Fibroblast of lung (primary cell): ENCODE data around the gene PTPRO. TPM values are rescaled to one million over a fixed set of nuclear protein-coding genes. Genes with fewer than 3 reads are reported as not detected.
A peak's percentile ranks its signal among the peaks of the same experiment; 100 is the strongest.

Experiments used
- DNase-seq, 2 donors: peaks; one replicate each; pipeline versions ENCODE4 v3.0.0 to v3.0.0-alpha.2; 2010; ENCODE audit warnings: low read depth in 2 of 2
- H2AFZ ChIP-seq: 2 replicates; pipeline ENCODE4 v1.5.1; 2012; ENCODE audit warnings: low read length, control low read depth, inconsistent platforms
- H3K27ac ChIP-seq: 2 replicates; pipeline ENCODE4 v1.5.1; 2011; ENCODE audit warnings: low read length, control low read depth; ENCODE audit not compliant: insufficient read depth
- H3K27me3 ChIP-seq: 2 replicates; pipeline ENCODE4 v1.5.1; 2011; ENCODE audit warnings: mild to moderate bottlenecking, low read length; ENCODE audit not compliant: control insufficient read depth, insufficient read depth
- H3K36me3 ChIP-seq: 2 replicates; pipeline ENCODE4 v1.5.1; 2011; ENCODE audit warnings: low read length; ENCODE audit not compliant: control insufficient read depth, insufficient read depth
- H3K4me1 ChIP-seq: 2 replicates; pipeline ENCODE4 v1.5.1; 2011; ENCODE audit warnings: low read length; ENCODE audit not compliant: control insufficient read depth, insufficient read depth; ENCODE audit errors: extremely low read depth
- H3K4me2 ChIP-seq: 2 replicates; pipeline ENCODE4 v1.5.1; 2011; ENCODE audit warnings: low read length, control low read depth; ENCODE audit not compliant: insufficient read depth; ENCODE audit errors: extremely low read depth
- H3K4me3 ChIP-seq, 4 experiments: fragments of 200-600 bp in 1 of 4; sonication (generic) in 1 of 4; replicated peaks in 1 of 4; 2 replicates each; pipeline ENCODE4 v1.5.1; 2011 to 2016; ENCODE audit warnings: low read length in 4 of 4, low read depth in 3 of 4, mild to moderate bottlenecking in 3 of 4, control low read depth in 2 of 4, inconsistent platforms in 1 of 4, mixed read lengths in 1 of 4; ENCODE audit not compliant: insufficient read depth in 1 of 4; ENCODE audit errors: control extremely low read depth in 1 of 4
- H3K79me2 ChIP-seq: 2 replicates; pipeline ENCODE4 v1.5.1; 2012; ENCODE audit warnings: mild to moderate bottlenecking, low read length, inconsistent platforms; ENCODE audit not compliant: control insufficient read depth, insufficient read depth
- H3K9ac ChIP-seq: 2 replicates; pipeline ENCODE4 v1.5.1; 2011; ENCODE audit warnings: mild to moderate bottlenecking, low read length, control low read depth; ENCODE audit not compliant: insufficient read depth
- H3K9me3 ChIP-seq: 2 replicates; pipeline ENCODE4 v1.5.1; 2012; ENCODE audit warnings: low read depth, low read length; ENCODE audit not compliant: control insufficient read depth, insufficient read depth
- H4K20me1 ChIP-seq: 2 replicates; pipeline ENCODE4 v1.5.1; 2011; ENCODE audit warnings: low read length; ENCODE audit not compliant: control insufficient read depth, insufficient read depth; ENCODE audit errors: extremely low read depth
- EZH2 ChIP-seq: IDR thresholded peaks from 2 replicates; pipeline ENCODE4 v1.5.1; 2012; ENCODE audit warnings: low read length, control low read depth, mild to moderate bottlenecking; ENCODE audit errors: missing control alignments
- polyA plus RNA-seq, 2 donors: library from polyadenylated mRNA; depleted of rRNA in 1 of 2; stranded (reverse) in 1 of 2; unstranded in 1 of 2; fragments of >200 nt; gene quantifications; 2 replicates each; pipeline ENCODE4 v1.2.1, GENCODE V29; 2011 to 2012; ENCODE audit warnings: missing spikeins in 1 of 2
- total RNA-seq: library from RNA; depleted of rRNA; stranded (reverse); fragments of >200 nt; gene quantifications from 2 replicates; pipeline ENCODE4 v1.2.1, GENCODE V29; 2014
- TF ChIP-seq, protein P1 (sequence below), 2 donors: IDR thresholded peaks in 1 of 2; conservative IDR thresholded peaks in 1 of 2; 1 replicate in 1 of 2; 2 replicates in 1 of 2; pipeline ENCODE4 v1.5.1; 2011 to 2012; ENCODE audit warnings: low read length in 2 of 2, control low read depth in 1 of 2, inconsistent platforms in 1 of 2, low read depth in 1 of 2, mild to moderate bottlenecking in 1 of 2

Gene PTPRO
- total and polyA plus RNA-seq, 2 donors (not counting 1 experiment from before 2014, with no cell fraction given) = 0.33 to 0.35 TPM

DNA sequence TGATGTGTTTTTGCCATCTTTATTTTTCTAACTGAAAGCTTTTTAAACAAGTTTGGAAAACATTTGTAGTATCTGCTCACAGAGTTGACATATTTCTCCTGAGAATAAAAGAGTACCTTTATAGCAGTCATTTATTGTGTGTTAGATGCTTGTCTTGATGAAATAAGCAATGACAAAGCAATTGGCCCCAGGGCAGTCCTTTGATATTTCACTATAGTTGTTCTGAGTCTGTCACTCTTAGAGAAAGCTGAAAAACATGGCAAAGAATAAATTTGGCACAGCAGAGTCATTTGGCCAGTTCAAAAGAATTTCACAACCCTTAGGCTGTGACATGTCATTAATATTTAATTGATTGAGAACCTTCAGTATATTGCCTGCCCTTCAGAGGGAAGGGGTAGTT is 166.2 kb downstream of the PTPRO start:
- DNase-seq = no peak
- Histone ChIP-seq H4K20me1 (no peaks in the 10 kb centered on the region), H3K4me1 (no peaks in the 10 kb centered on the region), H3K9ac (no peak overlapping the region), H3K9me3 (no peaks in the 10 kb centered on the region), H2AFZ (no peak overlapping the region), H3K4me3 (no peak overlapping the region), H3K4me2 (no peak overlapping the region), H3K27me3 (no peaks in the 10 kb centered on the region), H3K27ac (no peak overlapping the region), H3K79me2 (no peaks in the 10 kb centered on the region), H3K36me3 (no peaks in the 10 kb centered on the region)
- TF ChIP-seq, protein P1, sequence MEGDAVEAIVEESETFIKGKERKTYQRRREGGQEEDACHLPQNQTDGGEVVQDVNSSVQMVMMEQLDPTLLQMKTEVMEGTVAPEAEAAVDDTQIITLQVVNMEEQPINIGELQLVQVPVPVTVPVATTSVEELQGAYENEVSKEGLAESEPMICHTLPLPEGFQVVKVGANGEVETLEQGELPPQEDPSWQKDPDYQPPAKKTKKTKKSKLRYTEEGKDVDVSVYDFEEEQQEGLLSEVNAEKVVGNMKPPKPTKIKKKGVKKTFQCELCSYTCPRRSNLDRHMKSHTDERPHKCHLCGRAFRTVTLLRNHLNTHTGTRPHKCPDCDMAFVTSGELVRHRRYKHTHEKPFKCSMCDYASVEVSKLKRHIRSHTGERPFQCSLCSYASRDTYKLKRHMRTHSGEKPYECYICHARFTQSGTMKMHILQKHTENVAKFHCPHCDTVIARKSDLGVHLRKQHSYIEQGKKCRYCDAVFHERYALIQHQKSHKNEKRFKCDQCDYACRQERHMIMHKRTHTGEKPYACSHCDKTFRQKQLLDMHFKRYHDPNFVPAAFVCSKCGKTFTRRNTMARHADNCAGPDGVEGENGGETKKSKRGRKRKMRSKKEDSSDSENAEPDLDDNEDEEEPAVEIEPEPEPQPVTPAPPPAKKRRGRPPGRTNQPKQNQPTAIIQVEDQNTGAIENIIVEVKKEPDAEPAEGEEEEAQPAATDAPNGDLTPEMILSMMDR (conservative IDR thresholded peaks at IDR 0.05 in 1 of 2, IDR thresholded peaks at IDR 0.05 in 1 of 2; ENCODE audit: low read depth in 1 of 2, low read length in 2 of 2) = no peak
- no peak for TF ChIP-seq EZH2

DNA sequence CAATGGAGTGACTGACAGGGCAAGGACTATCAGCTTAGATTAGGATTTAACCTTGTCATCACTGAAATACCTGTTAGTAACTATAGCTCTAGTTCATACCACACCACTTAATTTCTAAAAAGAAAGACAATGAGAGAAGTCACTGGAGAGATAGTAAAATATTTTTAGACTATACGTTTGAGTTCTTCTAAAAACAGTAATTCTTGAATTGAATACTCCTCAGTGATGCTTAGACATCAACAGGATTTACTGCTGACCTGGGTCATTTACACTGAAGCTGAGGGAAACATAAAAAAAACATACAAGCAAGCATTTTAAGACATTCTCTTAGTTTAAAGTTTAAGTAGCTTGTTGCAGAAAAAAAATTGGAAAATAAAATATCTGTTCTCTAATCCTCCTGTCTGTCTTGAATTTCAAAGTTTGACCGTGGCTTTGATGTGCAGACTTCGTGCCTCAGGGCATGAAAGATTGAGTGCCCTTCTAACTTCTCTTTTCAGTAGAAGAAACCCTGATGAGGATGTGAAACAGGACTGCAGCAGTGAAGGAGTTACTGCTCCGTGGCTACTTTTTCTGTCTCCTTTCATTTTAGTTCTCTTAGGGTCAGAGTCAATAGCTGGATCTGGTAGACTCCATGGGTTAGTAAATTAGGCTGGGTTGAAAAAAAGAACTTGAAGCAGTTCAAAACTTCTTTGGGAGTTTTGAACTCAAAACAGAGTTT is 172.2 kb downstream of the PTPRO start:
- Histone ChIP-seq H3K36me3 (no peaks in the 10 kb centered on the region), H3K79me2 (no peaks in the 10 kb centered on the region), H3K27ac (no peak overlapping the region), H3K9ac (no peak overlapping the region), H4K20me1 (no peaks in the 10 kb centered on the region), H3K27me3 (no peaks in the 10 kb centered on the region), H3K4me2 (no peak overlapping the region), H3K4me1 (no peaks in the 10 kb centered on the region), H3K4me3 (no peak overlapping the region), H3K9me3 (no peaks in the 10 kb centered on the region), H2AFZ (no peak overlapping the region)
- no peak for DNase-seq
- TF ChIP-seq, protein P1 (conservative IDR thresholded peaks at IDR 0.05 in 1 of 2, IDR thresholded peaks at IDR 0.05 in 1 of 2; ENCODE audit: low read depth in 1 of 2, low read length in 2 of 2) = no peak
- no peak for TF ChIP-seq EZH2

DNA sequence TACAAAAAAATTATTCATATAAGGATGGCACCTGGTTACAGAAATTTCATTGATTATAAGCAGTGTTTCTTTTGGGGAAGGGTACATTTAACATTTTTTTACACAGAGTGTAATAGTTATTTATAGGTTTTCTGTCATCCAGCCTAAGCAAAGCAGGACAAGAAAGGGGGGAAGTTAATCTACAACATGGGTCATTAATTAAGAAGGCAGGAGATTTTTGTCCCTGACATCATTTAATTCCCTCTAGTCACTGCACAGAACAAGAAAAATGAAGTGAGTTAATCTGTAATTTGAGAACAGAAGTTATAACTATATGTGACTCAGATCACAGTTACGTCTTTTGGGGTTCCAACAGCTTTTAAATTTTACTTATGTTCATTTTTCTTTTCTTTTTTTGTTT is 173.4 kb downstream of the PTPRO start:
- Histone ChIP-seq H4K20me1 (no peaks in the 10 kb centered on the region), H3K27me3 (no peaks in the 10 kb centered on the region), H3K4me2 (no peak overlapping the region), H3K4me3 (no peak overlapping the region), H2AFZ (no peak overlapping the region), H3K4me1 (no peaks in the 10 kb centered on the region), H3K9ac (no peak overlapping the region), H3K27ac (no peak overlapping the region), H3K36me3 (no peaks in the 10 kb centered on the region), H3K9me3 (no peaks in the 10 kb centered on the region), H3K79me2 (no peaks in the 10 kb centered on the region)
- DNase-seq = peak in 1 of 2 donors; percentile 6
- TF ChIP-seq, protein P1 (conservative IDR thresholded peaks at IDR 0.05 in 1 of 2, IDR thresholded peaks at IDR 0.05 in 1 of 2; ENCODE audit: low read depth in 1 of 2, low read length in 2 of 2) = no peak
- no peak for TF ChIP-seq EZH2
